Fibroblast of lung (primary cell): ENCODE results near the gene TMEM187.

Source experiments
- CTCF ChIP-seq, 2 donors: IDR thresholded peaks in 1 of 2; conservative IDR thresholded peaks in 1 of 2; 1 replicate in 1 of 2; 2 replicates in 1 of 2; pipeline ENCODE4 v1.5.1; 2011 to 2012; ENCODE audit warnings: low read length in 2 of 2, control low read depth in 1 of 2, inconsistent platforms in 1 of 2, low read depth in 1 of 2, mild to moderate bottlenecking in 1 of 2
- EZH2 ChIP-seq: IDR thresholded peaks from 2 replicates; pipeline ENCODE4 v1.5.1; 2012; ENCODE audit warnings: low read length, control low read depth, mild to moderate bottlenecking; ENCODE audit errors: missing control alignments

- TF ChIP-seq CTCF (conservative IDR thresholded peaks at IDR 0.05 in 1 of 2, IDR thresholded peaks at IDR 0.05 in 1 of 2; ENCODE audit: low read depth in 1 of 2, low read length in 2 of 2) (no peak), EZH2 (no peak)
These were observed 23.4 kb upstream of the TMEM187 start for GRCh38 chrX:153948847-153949805.
